HepG2 (cell line): Measurements from ENCODE around the gene CNOT10. TPM values are rescaled to one million over a fixed set of nuclear protein-coding genes. Genes with fewer than 3 reads are reported as not detected.

ENCODE experiments used
- ARID5B ChIP-seq: IDR thresholded peaks from 2 replicates; pipeline ENCODE4 v1.4.0; 2020; ENCODE audit warnings: mild to moderate bottlenecking, missing genetic modification reagents
- BCL3 ChIP-seq: sonication (generic); formaldehyde crosslinking; IDR thresholded peaks from 2 replicates; pipeline ENCODE4 v1.5.1; 2020; ENCODE audit warnings: mild to moderate bottlenecking, missing genetic modification reagents, moderate library complexity
- CTCF ChIP-seq: sonication (generic); formaldehyde crosslinking; IDR thresholded peaks from 2 replicates; pipeline ENCODE4 v1.5.0; 2020; ENCODE audit warnings: mild to moderate bottlenecking, missing genetic modification reagents, moderate library complexity
- DRAP1 ChIP-seq: IDR thresholded peaks from 2 replicates; pipeline ENCODE4 v1.6.1; 2016; ENCODE audit warnings: missing genetic modification reagents, missing compliant biosample characterization
- FOXJ3 ChIP-seq: sonication (generic); formaldehyde crosslinking; IDR thresholded peaks from 2 replicates; pipeline ENCODE4 v1.4.0; 2020; ENCODE audit warnings: missing genetic modification reagents, mild to moderate bottlenecking, borderline replicate concordance
- GLMP ChIP-seq: sonication (generic); formaldehyde crosslinking; IDR thresholded peaks from 2 replicates; pipeline ENCODE4 v1.9.0; 2021; ENCODE audit warnings: missing genetic modification reagents, mild to moderate bottlenecking, borderline replicate concordance
- HBP1 ChIP-seq: IDR thresholded peaks from 2 replicates; pipeline ENCODE4 v1.6.1; 2016; ENCODE audit warnings: low read depth, control low read depth
- ISX ChIP-seq: sonication (generic); formaldehyde crosslinking; conservative IDR thresholded peaks from 2 replicates; pipeline ENCODE4 v1.5.0; 2020; ENCODE audit warnings: missing genetic modification reagents
- MED1 ChIP-seq: sonication (generic); formaldehyde crosslinking; IDR thresholded peaks from 2 replicates; pipeline ENCODE4 v1.4.0; 2020; ENCODE audit warnings: missing genetic modification reagents
- PLRG1 ChIP-seq: fragments of 450-650 bp; conservative IDR thresholded peaks from 2 replicates; pipeline ENCODE4 v1.6.1; 2016
- POLR2A ChIP-seq, 2 experiments: IDR thresholded peaks; 2 replicates each; pipeline ENCODE4 v1.6.1; 2011; ENCODE audit warnings: low read depth in 2 of 2, low read length in 2 of 2, mild to moderate bottlenecking in 1 of 2, moderate library complexity in 1 of 2; ENCODE audit not compliant: insufficient read depth in 1 of 2
- SP4 ChIP-seq: sonication (generic); formaldehyde crosslinking; IDR thresholded peaks from 2 replicates; pipeline ENCODE4 v1.8.1; 2023; ENCODE audit warnings: mild to moderate bottlenecking, missing genetic modification reagents
- ZBTB42 ChIP-seq: sonication (generic); formaldehyde crosslinking; IDR thresholded peaks from 2 replicates; pipeline ENCODE4 v1.5.0; 2020; ENCODE audit warnings: mild to moderate bottlenecking, missing genetic modification reagents
- ZNF44 ChIP-seq: sonication (generic); formaldehyde crosslinking; IDR thresholded peaks from 2 replicates; pipeline ENCODE4 v1.5.1; 2020; ENCODE audit warnings: mild to moderate bottlenecking, missing genetic modification reagents
- ZNF484 ChIP-seq: sonication (generic); formaldehyde crosslinking; IDR thresholded peaks from 2 replicates; pipeline ENCODE4 v1.5.1; 2020; ENCODE audit warnings: mild to moderate bottlenecking, low read depth, missing genetic modification reagents, borderline replicate concordance
- ZNF503 ChIP-seq: sonication (generic); formaldehyde crosslinking; IDR thresholded peaks from 2 replicates; pipeline ENCODE4 v1.4.0; 2020; ENCODE audit warnings: missing genetic modification reagents
- ZNF879 ChIP-seq: sonication (generic); formaldehyde crosslinking; IDR thresholded peaks from 2 replicates; pipeline ENCODE4 v1.8.1; 2023; ENCODE audit warnings: missing genetic modification reagents
- polyA plus RNA-seq, 8 experiments: library from polyadenylated mRNA; depleted of rRNA in 3 of 8; stranded (reverse) in 7 of 8; unstranded in 1 of 8; fragments of >200 nt; fragmentation: Illumina TruSeq in 4 of 8; extraction: Trizol in 4 of 8; gene quantifications; 2 replicates each; pipeline versions ENCODE4 v1.2.1 to v1.2.3, GENCODE V29; 2011 to 2016; ENCODE audit warnings: low read depth in 4 of 8, missing spikeins in 1 of 8, mixed read lengths in 1 of 8; ENCODE audit not compliant: insufficient read depth in 1 of 8
- total RNA-seq, 5 experiments: library from RNA; depleted of rRNA; stranded (reverse); fragments of >200 nt; fragmentation: Illumina TruSeq; extraction: Trizol; gene quantifications; 2 replicates each; pipeline ENCODE4 v1.2.3, GENCODE V29; 2016; ENCODE audit warnings: low read depth in 1 of 5

The CNOT10 gene
- total and polyA plus RNA-seq, 2 of the 13 experiments (the other 11 are each of a cell fraction or from before 2014, with no cell fraction given): 21.2 to 34.1 TPM

GRCh38 chr3:32684800-32685542 is at the start of gene CNOT10 (continued):
- TF ChIP-seq ARID5B (CRISPR knock-in tag) (no peak; the same call in none of the 2 replicates), BCL3 (CRISPR knock-in tag) (peak; percentile 86), ZBTB42 (CRISPR knock-in tag) (0 out of 2 replicates have a peak, but pooled peaks have one; percentile 58), SP4 (CRISPR knock-in tag) (peak; percentile 90), HBP1 (CRISPR knock-in tag) (no peak), ISX (no peak; the same call in 1 of the 2 replicates), ZNF44 (CRISPR knock-in tag) (peak; percentile 62; the same call in 1 of the 2 replicates), FOXJ3 (peak; percentile 65; the same call in 1 of the 2 replicates), CTCF (CRISPR knock-in tag) (peak; percentile 61), PLRG1 (no peak), ZNF503 (CRISPR knock-in tag) (no peak), ZNF484 (no peak), GLMP (CRISPR knock-in tag) (no peak), DRAP1 (CRISPR knock-in tag) (peak; percentile 78; the same call in 1 of the 2 replicates), ZNF879 (CRISPR knock-in tag) (no peak), POLR2A (IDR thresholded peaks at IDR 0.05; ENCODE audit: insufficient read depth in 1 of 2, low read depth in 2 of 2, low read length in 2 of 2) (peak in 1 of 2 experiments; percentile 80; a peak in 3 of 4 replicates), MED1 (CRISPR knock-in tag) (peak; percentile 75)
